ENCODE results near the gene ZNF445. TPM values are rescaled to one million over a fixed set of nuclear protein-coding genes. Genes with fewer than 3 reads are reported as not detected.

ZNF445 gene
- total and polyA plus RNA-seq, 9 of the 15 experiments (the other 6 are each of a cell fraction or from before 2014, with no cell fraction given) = 1.2 to 26.9 (median 10.6) TPM

DNA sequence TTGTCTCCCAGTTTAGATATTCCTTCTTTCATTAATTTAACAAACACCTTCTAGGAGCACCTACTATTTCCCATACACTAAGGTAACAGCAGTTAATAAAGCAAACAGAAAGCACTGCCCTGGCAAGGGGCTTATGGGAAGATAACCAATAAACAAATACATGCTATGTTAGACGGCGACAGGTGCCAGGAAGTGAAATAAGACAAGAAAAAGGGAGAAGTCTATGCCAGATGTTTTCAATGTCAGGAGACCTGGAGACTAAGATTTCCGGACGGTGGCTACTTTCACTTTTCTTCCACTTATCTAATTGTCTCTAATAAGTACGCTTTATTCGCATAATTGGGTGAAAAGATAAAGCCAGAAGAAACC is 32.5 kb upstream of the ZNF445 start:
- in situ Hi-C loops (cut with MboI) (loop anchor here (10.0 kb wide), 1 partner anchor 185 kb away; no protein-coding TSS in a partner anchor), intact Hi-C loops (cut with micrococcal nuclease) (loop anchor here (1.0 to 5.0 kb wide), 3 partner anchors 34 to 747 kb away; no protein-coding TSS in a partner anchor)
- peaks cover 4% of the 10 kb centered on the region for H3K9me1 ChIP-seq (ENCODE audit: control insufficient read depth, insufficient read depth, low read length)
- no peak for FAIRE-seq
- H3K9me3 ChIP-seq (replicated peaks; ENCODE audit: control insufficient read depth, insufficient read depth, low read depth, low read length) = 0 out of 2 replicates have a peak, but pooled peaks cover 3% of the 10 kb centered on the region
- peaks cover 5 to 17% of the 10 kb centered on the region in 2 experiments; a peak in 4 of 5 replicates for H3K4me1 ChIP-seq (replicated peaks in 1 of 2; ENCODE audit: control insufficient read depth in 2 of 2, insufficient read depth in 2 of 2, low read length in 2 of 2)
- peaks cover 16% of the 10 kb centered on the region for H3K36me3 ChIP-seq (ENCODE audit: control insufficient read depth, insufficient read depth, low read length)
- peak overlapping the region; percentile 96 for H3K4me2 ChIP-seq (ENCODE audit: insufficient read depth, low read length)
- peaks cover 58% of the 10 kb centered on the region for H3K79me2 ChIP-seq (ENCODE audit: control insufficient read depth, insufficient read depth, low read length)
- WGBS (ENCODE audit: insufficient coverage, low coverage, missing lambda C conversion rate) = 0% methylated on average over 6 of the region's 6 CpGs
- H2AFZ ChIP-seq (ENCODE audit: low read depth, low read length) = peak overlapping the region; percentile 68
- ATAC-seq = peak; percentile 17
- ChIA-PET POLR2A (interaction anchor here (0.9 to 2.3 kb wide), 5 partner anchors 9 to 172 kb away, joined by 4 to 11 read pairs (median 8); partner anchors contain the start of gene TCAIM), CTCF (ENCODE audit: low intra/inter-chr PET ratio) (no interaction called here)
- no peaks in the 10 kb centered on the region for H3K27me3 ChIP-seq (ENCODE audit: control insufficient read depth in 2 of 2, insufficient read depth in 2 of 2, low read length in 2 of 2)
- peak overlapping the region; percentile 81 to 92 for H3K9ac ChIP-seq (ENCODE audit: insufficient read depth in 1 of 2, low read depth in 2 of 2, low read length in 2 of 2)
- peak overlapping the region; percentile 91 for H3K4me3 ChIP-seq
- BruUV-seq (replicated peaks) = TSS peak; percentile 64
- 0 out of 2 replicates have a peak, but pooled peaks cover 5% of the 10 kb centered on the region for H4K20me1 ChIP-seq (replicated peaks; ENCODE audit: control insufficient read depth, insufficient read depth, low read length)
- DNase-seq (ENCODE audit: extremely low read depth in 1 of 4, low spot score in 3 of 4) = peak; percentile 24 to 38 (median 30)
- peak overlapping the region; percentile 67 for H3K27ac ChIP-seq (ENCODE audit: extremely low read depth, low read depth, low read length)
- no peak for TF ChIP-seq RAD21 (CRISPR knock-in tag; conservative IDR thresholded peaks at IDR 0.05 in 1 of 2, IDR thresholded peaks at IDR 0.05 in 1 of 2)
- TF ChIP-seq, protein P1, sequence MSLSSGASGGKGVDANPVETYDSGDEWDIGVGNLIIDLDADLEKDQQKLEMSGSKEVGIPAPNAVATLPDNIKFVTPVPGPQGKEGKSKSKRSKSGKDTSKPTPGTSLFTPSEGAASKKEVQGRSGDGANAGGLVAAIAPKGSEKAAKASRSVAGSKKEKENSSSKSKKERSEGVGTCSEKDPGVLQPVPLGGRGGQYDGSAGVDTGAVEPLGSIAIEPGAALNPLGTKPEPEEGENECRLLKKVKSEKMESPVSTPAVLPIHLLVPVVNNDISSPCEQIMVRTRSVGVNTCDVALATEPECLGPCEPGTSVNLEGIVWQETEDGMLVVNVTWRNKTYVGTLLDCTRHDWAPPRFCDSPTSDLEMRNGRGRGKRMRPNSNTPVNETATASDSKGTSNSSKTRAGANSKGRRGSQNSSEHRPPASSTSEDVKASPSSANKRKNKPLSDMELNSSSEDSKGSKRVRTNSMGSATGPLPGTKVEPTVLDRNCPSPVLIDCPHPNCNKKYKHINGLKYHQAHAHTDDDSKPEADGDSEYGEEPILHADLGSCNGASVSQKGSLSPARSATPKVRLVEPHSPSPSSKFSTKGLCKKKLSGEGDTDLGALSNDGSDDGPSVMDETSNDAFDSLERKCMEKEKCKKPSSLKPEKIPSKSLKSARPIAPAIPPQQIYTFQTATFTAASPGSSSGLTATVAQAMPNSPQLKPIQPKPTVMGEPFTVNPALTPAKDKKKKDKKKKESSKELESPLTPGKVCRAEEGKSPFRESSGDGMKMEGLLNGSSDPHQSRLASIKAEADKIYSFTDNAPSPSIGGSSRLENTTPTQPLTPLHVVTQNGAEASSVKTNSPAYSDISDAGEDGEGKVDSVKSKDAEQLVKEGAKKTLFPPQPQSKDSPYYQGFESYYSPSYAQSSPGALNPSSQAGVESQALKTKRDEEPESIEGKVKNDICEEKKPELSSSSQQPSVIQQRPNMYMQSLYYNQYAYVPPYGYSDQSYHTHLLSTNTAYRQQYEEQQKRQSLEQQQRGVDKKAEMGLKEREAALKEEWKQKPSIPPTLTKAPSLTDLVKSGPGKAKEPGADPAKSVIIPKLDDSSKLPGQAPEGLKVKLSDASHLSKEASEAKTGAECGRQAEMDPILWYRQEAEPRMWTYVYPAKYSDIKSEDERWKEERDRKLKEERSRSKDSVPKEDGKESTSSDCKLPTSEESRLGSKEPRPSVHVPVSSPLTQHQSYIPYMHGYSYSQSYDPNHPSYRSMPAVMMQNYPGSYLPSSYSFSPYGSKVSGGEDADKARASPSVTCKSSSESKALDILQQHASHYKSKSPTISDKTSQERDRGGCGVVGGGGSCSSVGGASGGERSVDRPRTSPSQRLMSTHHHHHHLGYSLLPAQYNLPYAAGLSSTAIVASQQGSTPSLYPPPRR (CRISPR knock-in tag; IDR thresholded peaks at IDR 0.05; ENCODE audit: borderline replicate concordance) = no peak
- TF ChIP-seq CBFA2T2 (conservative IDR thresholded peaks at IDR 0.05) = no peak
- TF ChIP-seq SMAD4 (CRISPR knock-in tag; conservative IDR thresholded peaks at IDR 0.05) = 0 out of 2 replicates have a peak, but pooled peaks have one; percentile 13
- no peak for TF ChIP-seq JUND (IDR thresholded peaks at IDR 0.05; ENCODE audit: borderline replicate concordance, low read depth, low read length)
- no peak for TF ChIP-seq JUND (tag; IDR thresholded peaks at IDR 0.05; ENCODE audit: borderline replicate concordance, low read depth, low read length)
- TF ChIP-seq, protein P2, sequence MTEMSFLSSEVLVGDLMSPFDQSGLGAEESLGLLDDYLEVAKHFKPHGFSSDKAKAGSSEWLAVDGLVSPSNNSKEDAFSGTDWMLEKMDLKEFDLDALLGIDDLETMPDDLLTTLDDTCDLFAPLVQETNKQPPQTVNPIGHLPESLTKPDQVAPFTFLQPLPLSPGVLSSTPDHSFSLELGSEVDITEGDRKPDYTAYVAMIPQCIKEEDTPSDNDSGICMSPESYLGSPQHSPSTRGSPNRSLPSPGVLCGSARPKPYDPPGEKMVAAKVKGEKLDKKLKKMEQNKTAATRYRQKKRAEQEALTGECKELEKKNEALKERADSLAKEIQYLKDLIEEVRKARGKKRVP (CRISPR knock-in tag; IDR thresholded peaks at IDR 0.05) = no peak
- no peak for TF ChIP-seq SIN3B (IDR thresholded peaks at IDR 0.05; ENCODE audit: low read depth)
- TF ChIP-seq SIRT6 (IDR thresholded peaks at IDR 0.05; ENCODE audit: low read depth, low read length) = no peak
- no peak for TF ChIP-seq IRF2 (CRISPR knock-in tag; IDR thresholded peaks at IDR 0.05)
- TF ChIP-seq, protein P3, sequence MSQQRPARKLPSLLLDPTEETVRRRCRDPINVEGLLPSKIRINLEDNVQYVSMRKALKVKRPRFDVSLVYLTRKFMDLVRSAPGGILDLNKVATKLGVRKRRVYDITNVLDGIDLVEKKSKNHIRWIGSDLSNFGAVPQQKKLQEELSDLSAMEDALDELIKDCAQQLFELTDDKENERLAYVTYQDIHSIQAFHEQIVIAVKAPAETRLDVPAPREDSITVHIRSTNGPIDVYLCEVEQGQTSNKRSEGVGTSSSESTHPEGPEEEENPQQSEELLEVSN (IDR thresholded peaks at IDR 0.05; ENCODE audit: borderline replicate concordance in 1 of 2, extremely low read depth in 1 of 2, insufficient read depth in 1 of 2, insufficient read length in 1 of 2, low read depth in 1 of 2, low read length in 1 of 2, poor library complexity in 1 of 2, severe bottlenecking in 1 of 2) = no peak
- TF ChIP-seq ASH1L (IDR thresholded peaks at IDR 0.05; ENCODE audit: borderline replicate concordance, low read depth, partially characterized antibody) = no peak
- TF ChIP-seq DMBX1 (CRISPR knock-in tag; IDR thresholded peaks at IDR 0.05; ENCODE audit: borderline replicate concordance) = 0 out of 2 replicates have a peak, but pooled peaks have one; percentile 31
- no peak for TF ChIP-seq ZKSCAN3 (CRISPR knock-in tag; IDR thresholded peaks at IDR 0.05)
- no peak for TF ChIP-seq KLF10 (CRISPR knock-in tag; IDR thresholded peaks at IDR 0.05)

Measured in K562 (cell line).